Measurements from ENCODE around the gene FDX1.

FDX1 gene

GRCh38 chr11:110433393-110434333, 3.9 kb downstream of the FDX1 start:
- peak; percentile 55 for DNase-seq (ENCODE audit: low read depth)
- TF ChIP-seq, protein P1, sequence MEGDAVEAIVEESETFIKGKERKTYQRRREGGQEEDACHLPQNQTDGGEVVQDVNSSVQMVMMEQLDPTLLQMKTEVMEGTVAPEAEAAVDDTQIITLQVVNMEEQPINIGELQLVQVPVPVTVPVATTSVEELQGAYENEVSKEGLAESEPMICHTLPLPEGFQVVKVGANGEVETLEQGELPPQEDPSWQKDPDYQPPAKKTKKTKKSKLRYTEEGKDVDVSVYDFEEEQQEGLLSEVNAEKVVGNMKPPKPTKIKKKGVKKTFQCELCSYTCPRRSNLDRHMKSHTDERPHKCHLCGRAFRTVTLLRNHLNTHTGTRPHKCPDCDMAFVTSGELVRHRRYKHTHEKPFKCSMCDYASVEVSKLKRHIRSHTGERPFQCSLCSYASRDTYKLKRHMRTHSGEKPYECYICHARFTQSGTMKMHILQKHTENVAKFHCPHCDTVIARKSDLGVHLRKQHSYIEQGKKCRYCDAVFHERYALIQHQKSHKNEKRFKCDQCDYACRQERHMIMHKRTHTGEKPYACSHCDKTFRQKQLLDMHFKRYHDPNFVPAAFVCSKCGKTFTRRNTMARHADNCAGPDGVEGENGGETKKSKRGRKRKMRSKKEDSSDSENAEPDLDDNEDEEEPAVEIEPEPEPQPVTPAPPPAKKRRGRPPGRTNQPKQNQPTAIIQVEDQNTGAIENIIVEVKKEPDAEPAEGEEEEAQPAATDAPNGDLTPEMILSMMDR (conservative IDR thresholded peaks at IDR 0.05; ENCODE audit: low read depth, low read length) = peak; percentile 53
- H3K4me3 ChIP-seq (ENCODE audit: low read depth, low read length) = no peak overlapping the region

DNA sequence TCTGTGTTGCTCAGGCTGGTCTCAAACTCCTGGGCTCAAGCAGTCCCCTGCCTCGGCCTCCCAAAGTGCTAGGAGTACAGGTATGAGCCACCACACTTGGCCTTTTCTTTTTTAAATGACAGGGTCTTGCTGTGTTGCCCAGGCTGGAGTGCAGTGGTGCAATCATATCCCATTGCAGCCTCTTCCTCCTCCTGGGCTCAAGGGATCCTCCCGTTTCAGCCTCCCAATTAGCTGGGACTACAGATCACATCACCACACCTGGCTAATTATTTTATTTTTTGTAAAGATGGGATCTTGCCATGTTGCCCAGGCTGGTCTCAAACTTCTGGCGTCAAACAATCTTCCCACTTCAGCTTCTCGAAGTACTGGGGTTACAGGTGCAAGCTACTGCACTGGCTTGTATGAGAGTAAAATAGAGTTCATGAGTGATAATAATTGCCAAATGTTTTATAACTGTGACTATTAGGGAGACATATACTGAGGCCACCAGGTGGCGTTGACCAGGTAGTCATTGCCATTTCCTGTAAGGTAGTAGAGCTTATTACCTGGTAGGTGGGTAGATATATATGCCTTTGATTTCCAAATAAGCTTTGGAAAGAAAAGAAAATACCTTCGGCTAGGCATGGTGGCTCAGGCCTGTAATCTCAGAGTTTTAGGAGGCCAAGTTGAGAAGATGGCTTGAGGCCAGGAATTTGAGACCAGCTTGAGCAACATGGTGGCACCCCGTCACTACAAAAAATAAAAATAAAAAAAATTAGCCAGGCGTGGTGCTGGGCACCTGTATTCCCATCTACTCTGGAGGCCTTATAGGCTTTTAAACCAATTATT, 5.4 kb downstream of the FDX1 start:
- no peak for DNase-seq (ENCODE audit: low read depth)
- no peak overlapping the region for H3K4me3 ChIP-seq (ENCODE audit: low read depth, low read length)
- TF ChIP-seq, protein P1 (conservative IDR thresholded peaks at IDR 0.05; ENCODE audit: low read depth, low read length) = peak; percentile 45

DNA sequence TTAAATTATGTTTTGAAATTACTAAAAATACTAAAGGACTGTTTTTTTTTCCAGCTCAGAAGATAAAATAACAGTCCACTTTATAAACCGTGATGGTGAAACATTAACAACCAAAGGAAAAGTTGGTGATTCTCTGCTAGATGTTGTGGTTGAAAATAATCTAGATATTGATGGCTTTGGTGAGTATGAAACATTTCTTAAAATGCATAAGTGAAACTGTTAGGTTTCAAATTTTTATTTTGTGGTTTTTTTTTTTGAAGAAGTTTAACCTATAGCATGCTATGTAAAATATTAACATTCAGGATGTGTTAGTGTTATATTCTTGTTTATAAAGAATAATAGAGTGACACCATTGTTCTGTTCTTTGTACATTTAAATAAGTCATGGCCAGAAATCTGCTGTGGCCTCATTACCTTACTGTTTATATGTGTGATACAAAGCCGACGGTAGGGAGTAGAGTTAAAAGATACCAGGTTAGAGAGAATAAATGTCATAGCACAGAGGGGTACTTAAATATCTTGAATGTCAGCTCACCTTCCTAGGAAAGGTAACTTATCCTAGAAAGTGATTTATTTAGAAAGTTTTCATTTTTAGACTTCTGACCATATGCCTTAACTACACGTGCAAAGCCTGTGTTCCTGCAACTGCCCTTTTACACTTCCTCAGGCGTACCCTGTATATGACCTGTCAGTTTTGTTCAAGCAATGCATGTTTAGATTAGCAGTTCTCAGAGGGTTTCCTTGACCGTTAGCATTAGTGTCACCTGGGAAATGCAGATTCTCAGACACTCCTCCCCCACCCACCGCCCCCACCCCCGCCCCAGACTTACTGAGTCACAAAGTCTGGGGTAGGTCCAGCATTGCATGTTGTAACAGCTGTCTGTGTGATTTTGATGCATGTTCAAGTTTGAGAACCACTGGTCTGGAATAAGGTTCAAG, 6.3 kb downstream of the FDX1 start:
- DNase-seq (ENCODE audit: low read depth) = peak; percentile 73
- no peak overlapping the region for H3K4me3 ChIP-seq (ENCODE audit: low read depth, low read length)
- TF ChIP-seq, protein P1 (conservative IDR thresholded peaks at IDR 0.05; ENCODE audit: low read depth, low read length) = no peak

DNA sequence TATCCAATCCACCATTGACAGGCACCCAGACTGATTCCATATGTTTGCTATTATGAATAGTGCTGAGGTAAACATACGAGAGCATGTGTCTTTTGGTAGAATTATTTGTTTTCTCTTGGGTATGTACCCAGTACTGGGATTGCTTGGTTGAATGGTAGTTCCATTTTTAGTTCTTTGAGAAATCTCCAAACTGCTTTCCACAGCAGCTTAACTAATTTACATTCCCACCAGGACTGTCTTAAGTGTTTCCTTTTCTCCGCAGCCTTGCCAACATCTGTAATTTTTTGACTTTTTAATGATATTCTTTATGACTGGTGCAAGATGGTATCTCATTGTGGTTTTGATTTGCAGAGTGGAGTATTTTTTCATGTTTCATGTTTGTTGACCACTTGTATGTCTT, 8.3 kb downstream of the FDX1 start:
- no peak overlapping the region for H3K4me3 ChIP-seq (ENCODE audit: low read depth, low read length)
- TF ChIP-seq, protein P1 (conservative IDR thresholded peaks at IDR 0.05; ENCODE audit: low read depth, low read length) = no peak
- DNase-seq (ENCODE audit: low read depth) = no peak

DNA sequence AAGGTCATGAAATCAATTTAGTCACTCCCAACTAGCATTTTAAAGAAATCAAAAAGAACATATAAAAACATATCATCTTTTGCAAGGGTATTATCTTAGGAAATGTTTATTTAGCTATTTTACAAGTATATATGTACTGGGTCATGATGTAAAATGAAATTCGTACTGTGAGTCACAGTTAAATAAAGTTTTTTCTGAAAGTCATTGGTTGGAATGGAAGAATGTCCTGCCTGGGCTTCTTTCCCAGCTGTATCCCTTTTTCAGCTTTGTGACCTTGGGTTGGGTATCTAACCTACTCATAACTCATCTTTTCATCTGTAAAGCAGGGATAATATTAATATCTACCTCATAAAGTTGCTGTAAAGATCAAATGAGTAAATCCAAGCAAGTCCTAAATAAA, 15.7 kb downstream of the FDX1 start:
- no peak overlapping the region for H3K4me3 ChIP-seq (ENCODE audit: low read depth, low read length)
- DNase-seq (ENCODE audit: low read depth) = no peak
- TF ChIP-seq, protein P1 (conservative IDR thresholded peaks at IDR 0.05; ENCODE audit: low read depth, low read length) = no peak

DNA sequence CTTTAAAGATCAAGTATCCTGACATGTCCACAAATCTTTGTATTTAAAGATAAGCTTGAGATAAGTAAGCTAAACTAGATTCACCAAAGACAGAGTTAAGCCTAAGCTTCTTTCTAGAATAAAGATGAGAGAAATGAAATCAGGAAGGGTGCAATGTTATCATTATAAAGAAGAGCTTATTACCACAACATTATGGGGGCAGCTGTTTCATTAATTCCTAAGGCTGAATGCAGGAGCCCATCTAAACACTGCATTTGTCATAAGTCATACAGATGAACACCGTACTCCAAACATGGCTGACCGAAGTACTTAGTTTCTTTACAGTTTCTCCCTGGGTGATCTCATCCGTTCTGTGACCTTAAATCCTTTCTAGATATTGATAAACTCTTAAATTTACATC, 16.3 kb downstream of the FDX1 start:
- H3K4me3 ChIP-seq (ENCODE audit: low read depth, low read length) = no peak overlapping the region
- TF ChIP-seq, protein P1 (conservative IDR thresholded peaks at IDR 0.05; ENCODE audit: low read depth, low read length) = no peak
- DNase-seq (ENCODE audit: low read depth) = no peak
